Thymus (tissue), 11 donors: Measurements from ENCODE around the gene PLAC1. TPM values are rescaled to one million over a fixed set of nuclear protein-coding genes. Genes with fewer than 3 reads are reported as not detected.

Experiments used
- DNase-seq, 9 donors: peaks; one replicate each; pipeline ENCODE4 v3.0.0-alpha.2; 2013; ENCODE audit warnings: low spot score in 9 of 9, low read depth in 6 of 9, missing footprints in 1 of 9
- H3K27ac ChIP-seq, 2 donors: one replicate each; pipeline ENCODE4 v1.5.1; 2013; ENCODE audit warnings: control low read depth in 1 of 2, low read depth in 1 of 2, low read length in 1 of 2, mild to moderate bottlenecking in 1 of 2, moderate library complexity in 1 of 2
- H3K27me3 ChIP-seq, 2 donors: one replicate each; pipeline ENCODE4 v1.5.1; 2013; ENCODE audit warnings: low read length in 1 of 2; ENCODE audit not compliant: control insufficient read depth in 2 of 2, insufficient read depth in 1 of 2
- H3K36me3 ChIP-seq, 2 donors: one replicate each; pipeline ENCODE4 v1.5.1; 2013; ENCODE audit warnings: low read length in 1 of 2, mild to moderate bottlenecking in 1 of 2, moderate library complexity in 1 of 2; ENCODE audit not compliant: control insufficient read depth in 2 of 2, insufficient read depth in 2 of 2
- H3K4me1 ChIP-seq, 2 donors: one replicate each; pipeline ENCODE4 v1.5.1; 2013; ENCODE audit warnings: low read length in 2 of 2; ENCODE audit not compliant: control insufficient read depth in 2 of 2, insufficient read depth in 2 of 2
- H3K4me3 ChIP-seq, 2 donors: one replicate each; pipeline ENCODE4 v1.5.1; 2013; ENCODE audit warnings: low read length in 2 of 2, control low read depth in 1 of 2, mild to moderate bottlenecking in 1 of 2
- H3K9me3 ChIP-seq, 2 donors: one replicate each; pipeline ENCODE4 v1.5.1; 2013; ENCODE audit warnings: low read length in 1 of 2, mild to moderate bottlenecking in 1 of 2; ENCODE audit not compliant: control insufficient read depth in 2 of 2, insufficient read depth in 1 of 2
- WGBS: extraction: QIAGEN DNeasy Blood & Tissue Kit; methylation state at CpG from one replicate; pipeline ENCODE4 v1.1.7; 2013; 5-methylcytosine and 5-hydroxymethylcytosine counted together
- polyA plus RNA-seq: library from polyadenylated mRNA; stranded (reverse); fragments of 200-250 nt; gene quantifications from one replicate; pipeline ENCODE4 v1.2.3, GENCODE V29; 2013
- total RNA-seq: library from RNA; stranded (reverse); fragments of 120-200 nt; gene quantifications from one replicate; pipeline ENCODE4 v1.2.4, GENCODE V29; 2013
- donor health status: healthy.

Gene PLAC1
- total and polyA plus RNA-seq, 2 donors, result 0.24 to 0.91 TPM

- no peak for DNase-seq
Measured at GRCh38 chrX:134688839-134689238, 30.6 kb upstream of the PLAC1 start.

GRCh38 chrX:134688031-134688823 lies 30.0 kb upstream of the PLAC1 start:
- Histone ChIP-seq H3K27ac (no peak overlapping the region), H3K4me3 (no peak overlapping the region), H3K36me3 (no peaks in the 10 kb centered on the region), H3K4me1 (no peaks in the 10 kb centered on the region), H3K9me3 (no peaks in the 10 kb centered on the region), H3K27me3 (no peaks in the 10 kb centered on the region)
- 92% methylated on average over 5 of the region's 5 CpGs for WGBS
- no peak for DNase-seq

More at GRCh38 chrX:134688839-134689238, 30.6 kb upstream of the PLAC1 start:
- no peak overlapping the region for H3K4me3 ChIP-seq
- WGBS, result 97% methylated on average over 1 of the region's 1 CpG
- no peaks in the 10 kb centered on the region for H3K9me3 ChIP-seq
- no peaks in the 10 kb centered on the region for H3K36me3 ChIP-seq
- no peaks in the 10 kb centered on the region for H3K4me1 ChIP-seq
- no peak overlapping the region for H3K27ac ChIP-seq
- no peaks in the 10 kb centered on the region for H3K27me3 ChIP-seq

GRCh38 chrX:134685668-134686067 lies 27.4 kb upstream of the PLAC1 start:
- Histone ChIP-seq H3K4me1 (no peaks in the 10 kb centered on the region), H3K27ac (no peak overlapping the region), H3K9me3 (no peaks in the 10 kb centered on the region), H3K4me3 (no peak overlapping the region), H3K36me3 (no peaks in the 10 kb centered on the region), H3K27me3 (no peaks in the 10 kb centered on the region)
- WGBS, result 96% methylated on average over 5 of the region's 5 CpGs
- DNase-seq, result no peak

GRCh38 chrX:134684956-134685355 lies 26.7 kb upstream of the PLAC1 start:
- H3K36me3 ChIP-seq, result no peaks in the 10 kb centered on the region
- DNase-seq, result no peak
- no peaks in the 10 kb centered on the region for H3K27me3 ChIP-seq
- 100% methylated on average over 1 of the region's 1 CpG for WGBS
- no peaks in the 10 kb centered on the region for H3K4me1 ChIP-seq
- H3K27ac ChIP-seq, result no peak overlapping the region
- H3K9me3 ChIP-seq, result no peaks in the 10 kb centered on the region
- no peak overlapping the region for H3K4me3 ChIP-seq

GRCh38 chrX:134683351-134684005 lies 25.2 kb upstream of the PLAC1 start:
- Histone ChIP-seq H3K27me3 (no peaks in the 10 kb centered on the region), H3K4me3 (no peak overlapping the region), H3K27ac (no peak overlapping the region), H3K9me3 (no peaks in the 10 kb centered on the region), H3K4me1 (no peaks in the 10 kb centered on the region), H3K36me3 (no peaks in the 10 kb centered on the region)
- 95% methylated on average over 3 of the region's 3 CpGs for WGBS
- no peak for DNase-seq

- Histone ChIP-seq H3K27me3 (no peaks in the 10 kb centered on the region), H3K4me3 (no peak overlapping the region), H3K36me3 (no peaks in the 10 kb centered on the region), H3K27ac (no peak overlapping the region), H3K4me1 (no peaks in the 10 kb centered on the region), H3K9me3 (no peaks in the 10 kb centered on the region)
- DNase-seq, result no peak
- 98% methylated on average over 4 of the region's 4 CpGs for WGBS
Measured at GRCh38 chrX:134682081-134682480, 23.8 kb upstream of the PLAC1 start.

GRCh38 chrX:134679644-134680043 lies 21.4 kb upstream of the PLAC1 start:
- Histone ChIP-seq H3K27ac (no peak overlapping the region), H3K4me1 (no peaks in the 10 kb centered on the region), H3K27me3 (no peaks in the 10 kb centered on the region), H3K4me3 (no peak overlapping the region), H3K9me3 (no peaks in the 10 kb centered on the region), H3K36me3 (no peaks in the 10 kb centered on the region)
- no peak for DNase-seq
- WGBS, result 81% methylated on average over 3 of the region's 3 CpGs

GRCh38 chrX:134679221-134679620 lies 20.9 kb upstream of the PLAC1 start:
- H3K9me3 ChIP-seq, result no peaks in the 10 kb centered on the region
- DNase-seq, result no peak
- H3K36me3 ChIP-seq, result no peaks in the 10 kb centered on the region
- H3K4me3 ChIP-seq, result no peak overlapping the region
- H3K27ac ChIP-seq, result no peak overlapping the region
- no peaks in the 10 kb centered on the region for H3K27me3 ChIP-seq
- no peaks in the 10 kb centered on the region for H3K4me1 ChIP-seq
- WGBS, result 95% methylated on average over 5 of the region's 5 CpGs

- DNase-seq, result no peak
- 97% methylated on average over 4 of the region's 4 CpGs for whole genome bisulfite sequencing
- Histone ChIP-seq H3K4me1 (no peaks in the 10 kb centered on the region), H3K36me3 (no peaks in the 10 kb centered on the region), H3K9me3 (no peaks in the 10 kb centered on the region), H3K4me3 (no peak overlapping the region), H3K27me3 (no peaks in the 10 kb centered on the region), H3K27ac (no peak overlapping the region)
Measured at GRCh38 chrX:134677332-134677731, 19.1 kb upstream of the PLAC1 start.
